CD4-positive, alpha-beta T cell treated with Interleukin-4 for 4 hours (primary cell): ENCODE results near the gene NTRK2.

Experiments used
- DNase-seq: peaks from one replicate; pipeline ENCODE4 v3.0.0-alpha.2; 2020

NTRK2 gene

GRCh38 chr9:84742261-84742660, 72.7 kb downstream of the NTRK2 start:
- DNase-seq: no peak

- no peak for DNase-seq
These were observed 74.7 kb downstream of the NTRK2 start for GRCh38 chr9:84744195-84744594.

- DNase-seq: no peak
These were observed 75.2 kb downstream of the NTRK2 start for GRCh38 chr9:84744726-84745125.

GRCh38 chr9:84748112-84748511, 78.6 kb downstream of the NTRK2 start:
- no peak for DNase-seq

GRCh38 chr9:84750152-84750865, 80.8 kb downstream of the NTRK2 start:
- DNase-seq: no peak

GRCh38 chr9:84751921-84752320, 82.4 kb downstream of the NTRK2 start:
- peak; percentile 49 for DNase-seq

GRCh38 chr9:84754461-84754860, 84.9 kb downstream of the NTRK2 start:
- DNase-seq: no peak

- no peak for DNase-seq
These were observed 85.4 kb downstream of the NTRK2 start for GRCh38 chr9:84754881-84755280.

- no peak for DNase-seq
These were observed 85.9 kb downstream of the NTRK2 start for GRCh38 chr9:84755380-84755779.

GRCh38 chr9:84756171-84756570, 86.6 kb downstream of the NTRK2 start:
- DNase-seq: no peak

- no peak for DNase-seq
These were observed 87.2 kb downstream of the NTRK2 start for GRCh38 chr9:84756731-84757130.

- DNase-seq: no peak
These were observed 89.3 kb downstream of the NTRK2 start for GRCh38 chr9:84758817-84759216.

GRCh38 chr9:84759300-84759750, 89.8 kb downstream of the NTRK2 start:
- DNase-seq: peak; percentile 63

GRCh38 chr9:84759804-84760203, 90.3 kb downstream of the NTRK2 start:
- DNase-seq: no peak

GRCh38 chr9:84761137-84761808, 91.7 kb downstream of the NTRK2 start:
- DNase-seq: peak; percentile 7

- DNase-seq: no peak
These were observed 103.0 kb downstream of the NTRK2 start for GRCh38 chr9:84772511-84772910.

GRCh38 chr9:84773022-84773421, 103.5 kb downstream of the NTRK2 start:
- DNase-seq: no peak

- DNase-seq: no peak
These were observed 105.6 kb downstream of the NTRK2 start for GRCh38 chr9:84775056-84775643.

GRCh38 chr9:84778570-84778969, 109.0 kb downstream of the NTRK2 start:
- DNase-seq: no peak

- DNase-seq: no peak
These were observed 110.4 kb downstream of the NTRK2 start for GRCh38 chr9:84779883-84780282.

- DNase-seq: no peak
These were observed 110.9 kb downstream of the NTRK2 start for GRCh38 chr9:84780385-84780784.

GRCh38 chr9:84781458-84781857, 111.9 kb downstream of the NTRK2 start:
- peak; percentile 8 for DNase-seq

- DNase-seq: no peak
These were observed 112.7 kb downstream of the NTRK2 start for GRCh38 chr9:84781931-84782866.
